GM18873 (cell line): ENCODE results near the gene NINL.
"Not testable (repeated sequence)": the region's sequence is repeated elsewhere in the genome, so short reads cannot be mapped to it uniquely, and the experiment has no call there.

Experiments
- ATAC-seq: cut with Tn5 transposase; IDR thresholded peaks from one replicate; pipeline ENCODE4 v1.9.1; 2021; ENCODE audit warnings: mild to moderate bottlenecking, moderate library complexity, moderate number of reproducible peaks; ENCODE audit not compliant: unreplicated experiment, low FRiP score

NINL gene

DNA sequence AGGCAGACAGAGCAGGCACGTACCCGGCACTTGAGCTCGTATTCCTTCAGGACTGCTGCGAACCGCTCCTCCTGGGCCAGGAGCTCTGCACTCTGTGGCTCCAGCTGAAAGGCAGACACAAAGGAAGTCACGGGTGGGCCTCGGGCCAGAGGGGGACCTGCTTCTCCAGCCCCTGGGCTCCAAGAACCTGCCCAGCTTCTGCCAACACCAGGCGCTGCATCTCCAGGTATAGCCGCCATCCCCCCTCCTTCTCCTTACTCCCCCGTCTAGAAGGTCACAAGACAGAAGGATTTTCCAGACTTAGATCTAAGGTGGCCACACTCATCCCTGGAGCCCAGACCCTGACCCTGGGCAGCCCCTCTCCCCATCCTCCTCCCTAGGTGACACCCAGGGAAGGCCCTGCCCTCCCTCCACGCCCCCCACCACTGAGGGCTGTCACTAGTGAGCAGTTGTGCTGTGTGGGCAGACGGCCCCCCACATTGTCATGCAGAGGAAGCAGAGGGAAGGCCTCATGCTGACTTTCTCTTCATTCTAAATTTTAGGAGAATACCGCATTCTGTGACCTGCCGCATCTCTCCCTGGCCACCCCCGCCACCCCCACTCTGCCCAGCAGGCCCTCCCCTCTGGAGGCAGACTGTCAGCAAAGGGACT is 96.0 kb downstream of the NINL start:
- no peak for ATAC-seq

DNA sequence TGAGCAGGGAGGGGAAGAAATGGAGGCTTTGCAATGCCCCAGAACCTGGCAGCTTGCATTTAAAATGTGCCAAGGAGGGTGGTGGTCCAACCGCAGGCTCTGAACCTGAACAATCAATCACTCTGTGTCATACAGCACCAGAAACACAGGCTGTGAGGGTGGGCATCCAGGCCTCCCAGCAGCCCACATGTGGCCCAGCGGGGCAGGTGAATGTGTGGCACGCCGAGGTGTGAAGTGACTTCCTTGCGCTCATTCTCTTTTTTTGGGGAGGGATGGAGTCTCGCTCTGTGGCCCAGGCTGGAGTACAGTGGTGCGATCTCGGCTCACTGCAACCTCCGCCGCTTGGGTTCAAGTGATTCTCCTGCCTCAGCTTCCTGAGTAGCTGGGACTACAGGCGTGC is 97.4 kb downstream of the NINL start:
- no peak for ATAC-seq

DNA sequence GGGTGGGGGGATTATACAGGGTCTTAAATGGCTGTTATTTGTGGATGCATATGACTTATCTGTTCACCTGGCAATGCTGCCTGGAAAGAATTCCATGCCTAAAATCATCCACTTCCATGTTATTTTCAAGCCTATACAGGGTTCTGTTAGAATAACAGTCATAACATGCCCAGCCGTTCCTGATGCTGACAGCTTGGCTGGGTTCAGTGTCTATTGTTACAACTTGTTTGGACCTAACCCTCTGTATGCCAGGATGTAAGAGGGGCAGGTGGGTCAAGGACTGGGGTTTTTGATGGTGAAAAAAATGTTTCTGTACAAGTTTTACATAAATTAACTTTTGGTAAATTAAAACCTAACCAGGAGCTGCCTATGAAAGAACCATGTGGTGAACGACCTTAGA is 98.0 kb downstream of the NINL start:
- ATAC-seq = no peak

DNA sequence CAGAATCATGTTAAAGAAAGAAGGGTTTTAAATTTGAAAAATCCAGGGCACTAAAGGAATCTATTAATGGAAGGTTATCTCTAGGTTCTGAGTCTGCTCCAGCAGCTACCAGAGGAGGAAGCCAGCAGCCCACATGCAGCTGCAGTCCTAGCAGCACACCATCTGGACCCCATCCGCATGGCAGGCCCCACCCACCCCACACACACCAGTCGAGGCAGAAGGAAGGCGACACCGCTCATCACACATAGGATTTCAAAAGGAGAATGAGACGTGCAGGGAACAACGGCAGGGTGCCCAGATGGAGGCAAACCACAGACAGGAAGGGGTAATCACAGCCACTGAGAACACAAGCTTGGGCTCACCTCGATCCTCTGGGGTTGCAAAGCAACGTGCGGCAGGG is 99.0 kb downstream of the NINL start:
- no peak for ATAC-seq

DNA sequence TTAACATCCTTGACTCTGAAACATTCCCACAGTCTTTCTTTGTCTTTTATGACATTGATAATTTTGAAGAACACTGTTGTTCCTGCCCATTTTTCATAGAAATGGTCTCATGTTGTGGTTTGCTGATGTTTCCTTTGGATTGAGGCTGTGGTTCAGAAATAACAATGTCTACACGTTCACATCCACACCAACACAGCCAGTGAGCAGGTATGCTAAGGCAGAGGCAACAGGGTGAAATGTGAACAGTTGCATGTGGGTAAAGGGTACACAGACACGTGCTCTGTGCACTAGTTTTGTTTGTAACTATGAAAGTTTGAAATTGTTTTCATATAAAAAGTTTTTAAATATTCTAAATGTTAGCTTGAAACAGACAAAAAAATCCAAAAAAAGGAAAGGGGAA is 99.5 kb downstream of the NINL start:
- ATAC-seq = no peak

DNA sequence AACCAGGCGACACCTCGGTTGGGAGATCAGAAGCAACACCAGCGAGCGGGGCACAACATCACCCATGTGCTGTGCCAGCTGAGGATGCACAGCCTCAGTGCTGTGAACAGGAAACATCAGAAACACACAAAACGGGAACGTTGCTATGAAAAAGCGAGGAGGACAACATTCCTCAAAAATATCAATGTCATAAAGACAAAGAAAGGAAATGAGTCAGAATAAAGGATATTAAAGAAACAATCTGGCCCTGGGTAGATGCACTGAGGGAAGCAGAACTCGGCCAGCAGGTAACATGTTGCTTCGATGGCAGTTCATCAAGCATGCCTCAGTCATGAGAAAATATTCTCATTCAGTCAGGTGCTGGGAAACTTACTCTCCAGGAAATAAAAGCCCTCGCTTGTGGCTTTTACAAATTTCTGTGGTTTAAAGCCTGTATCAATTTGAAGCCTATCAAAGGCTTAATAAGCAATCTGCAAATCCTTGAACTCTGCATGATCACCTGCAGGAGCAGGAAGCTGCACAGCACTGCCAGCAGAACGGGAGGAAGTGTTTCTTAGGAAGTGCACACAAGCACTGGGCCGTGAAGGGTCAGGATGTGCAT is 100.3 kb downstream of the NINL start:
- ATAC-seq = no peak

DNA sequence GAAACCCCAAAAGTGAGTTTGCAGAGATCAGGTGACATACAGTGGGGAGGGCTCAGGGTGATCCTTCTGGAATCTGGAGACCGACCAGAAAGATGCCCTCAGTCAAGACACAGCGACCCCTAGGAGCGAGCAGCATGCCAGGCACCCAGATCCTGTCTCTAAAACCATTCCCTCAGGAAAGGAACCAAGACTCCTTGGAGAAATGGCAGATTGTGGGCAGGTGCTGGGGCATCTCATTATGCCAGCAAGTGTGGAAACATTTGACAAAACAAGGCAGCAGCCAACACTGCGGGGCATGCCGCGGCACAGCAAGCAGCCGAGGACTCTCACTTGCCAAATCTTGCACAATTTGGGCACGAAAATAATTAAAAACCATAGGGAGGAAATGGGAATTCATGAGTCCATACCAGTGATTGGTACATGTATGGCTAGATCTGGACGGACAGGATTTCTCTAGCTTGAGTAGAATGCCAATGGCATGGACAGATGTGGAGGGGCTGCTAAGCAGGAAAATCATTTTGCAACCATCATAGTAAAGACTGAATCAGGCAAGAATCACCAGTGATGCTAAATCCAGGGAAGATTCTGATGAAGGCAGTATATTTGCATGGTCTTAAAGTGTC is 101.0 kb downstream of the NINL start:
- no peak for ATAC-seq

DNA sequence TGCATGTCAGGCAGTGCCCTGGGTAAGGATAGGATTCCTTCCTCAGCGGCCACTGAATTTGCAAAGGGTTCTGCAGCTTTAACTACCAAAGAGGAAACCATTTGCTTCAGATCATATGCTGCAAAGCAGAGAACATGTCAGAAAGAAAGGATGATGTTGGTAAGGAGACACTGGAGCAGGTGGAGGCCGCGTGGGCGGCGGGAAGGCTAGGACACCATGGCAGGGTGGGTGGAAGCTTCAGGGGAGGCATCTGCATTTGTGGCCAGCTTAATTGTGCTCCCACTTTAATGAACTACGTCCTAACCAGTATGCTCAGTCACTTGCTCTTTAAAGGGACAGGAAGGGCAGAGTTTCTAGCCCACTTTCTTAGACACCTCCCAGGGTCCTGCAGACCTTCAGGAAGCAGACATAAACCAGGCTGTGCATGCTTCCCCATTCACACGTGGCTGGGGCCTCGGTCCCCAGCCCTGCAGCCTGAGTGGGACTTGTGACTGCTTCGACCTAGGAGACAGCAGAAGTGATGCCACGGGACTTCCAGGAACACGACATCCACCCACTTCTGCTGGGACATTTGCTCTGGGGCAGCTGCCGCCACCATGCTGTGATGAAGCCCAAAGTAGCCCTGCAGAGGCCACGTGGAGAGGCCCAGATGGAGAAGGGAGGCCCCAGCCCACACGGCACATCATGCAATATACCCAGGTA is 101.7 kb downstream of the NINL start:
- ATAC-seq = no peak

DNA sequence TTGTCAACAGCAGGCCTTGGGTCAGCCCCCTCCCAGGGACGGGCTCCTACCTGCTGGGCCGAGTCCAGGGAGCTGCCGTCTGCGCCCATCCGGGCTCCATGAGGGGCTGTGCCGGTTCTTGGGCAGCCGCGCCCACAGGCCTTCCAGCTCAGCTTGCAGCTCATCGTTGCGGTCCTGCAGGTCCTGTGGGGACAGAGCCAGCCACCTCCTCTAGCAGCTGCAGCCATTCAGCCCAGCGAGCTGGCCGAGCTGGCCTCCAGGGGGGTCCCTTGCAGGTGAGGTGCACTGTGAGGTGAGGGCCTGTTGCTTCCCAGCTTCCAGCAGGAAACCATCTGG is 103.4 kb downstream of the NINL start:
- no peak for ATAC-seq

DNA sequence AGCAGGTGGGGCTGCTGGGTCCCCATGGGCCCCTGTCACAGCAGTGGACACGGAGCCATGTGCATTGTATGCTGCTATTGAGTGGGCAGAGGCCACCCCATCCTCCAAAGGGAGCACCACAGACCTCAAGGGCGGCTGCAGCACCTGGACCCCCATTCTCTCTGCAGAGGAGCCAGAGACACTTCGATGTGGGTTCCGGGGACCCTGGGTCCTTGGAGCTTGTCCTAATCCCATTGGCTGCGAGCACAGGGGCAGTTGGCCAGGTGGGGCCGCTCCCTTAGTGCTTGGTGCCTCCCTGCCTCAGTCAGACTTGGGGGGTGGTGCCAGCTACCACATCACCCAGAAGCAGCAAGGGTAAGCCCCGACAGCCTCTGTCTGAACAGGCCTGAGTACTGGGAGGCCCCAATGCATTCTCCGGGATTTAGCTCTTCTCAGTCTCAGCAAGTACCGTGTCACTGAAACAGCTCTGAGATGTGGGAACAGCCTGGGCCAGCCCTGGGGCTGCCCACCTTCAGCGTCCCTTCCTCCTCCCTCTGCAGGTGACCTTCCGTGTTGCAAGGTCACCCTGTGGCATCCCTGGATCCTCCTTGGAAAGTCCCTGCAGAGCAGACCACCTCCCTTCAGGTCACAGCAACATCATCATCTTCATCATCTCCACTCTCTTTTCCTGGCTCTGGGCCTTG is 104.0 kb downstream of the NINL start:
- no peak for ATAC-seq

DNA sequence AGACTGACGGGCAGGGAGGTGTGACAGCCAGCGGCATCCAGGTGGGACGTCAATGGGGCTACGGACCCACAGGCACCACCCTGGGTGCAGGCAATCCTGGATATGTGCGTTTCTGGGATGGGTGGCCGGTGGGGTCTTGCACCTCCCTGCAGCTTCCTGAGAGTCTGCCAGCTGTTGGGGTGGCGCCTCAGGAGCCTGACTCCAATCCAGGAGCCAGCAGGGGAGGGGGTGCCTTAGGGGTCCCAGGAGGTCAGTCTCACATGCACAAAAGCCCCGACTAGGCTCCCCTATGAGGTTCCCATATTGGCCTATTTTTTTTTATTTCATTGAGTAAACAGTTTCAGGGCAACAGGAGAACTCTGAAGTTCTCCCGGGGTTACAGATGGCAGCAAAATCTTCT is 104.5 kb downstream of the NINL start:
- no peak for ATAC-seq

DNA sequence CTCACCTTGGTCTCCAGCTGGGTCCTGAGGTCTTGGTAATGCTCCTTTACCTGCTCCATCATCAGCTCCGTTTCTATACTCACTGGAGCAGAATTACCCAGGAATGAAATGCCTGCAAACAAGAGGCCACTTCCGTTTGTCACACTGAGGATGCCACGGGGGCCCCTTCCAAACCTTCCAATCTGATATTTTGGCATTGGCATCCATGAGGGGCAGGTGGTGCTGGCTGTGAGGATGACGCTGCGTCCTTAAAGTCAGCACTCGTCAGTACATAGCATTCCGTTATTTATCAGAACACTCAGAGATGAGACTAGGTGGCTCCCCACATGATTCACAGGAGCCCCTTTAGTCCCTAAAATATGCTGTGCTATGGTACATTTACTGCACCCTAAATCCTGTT is 105.2 kb downstream of the NINL start:
- no peak for ATAC-seq

DNA sequence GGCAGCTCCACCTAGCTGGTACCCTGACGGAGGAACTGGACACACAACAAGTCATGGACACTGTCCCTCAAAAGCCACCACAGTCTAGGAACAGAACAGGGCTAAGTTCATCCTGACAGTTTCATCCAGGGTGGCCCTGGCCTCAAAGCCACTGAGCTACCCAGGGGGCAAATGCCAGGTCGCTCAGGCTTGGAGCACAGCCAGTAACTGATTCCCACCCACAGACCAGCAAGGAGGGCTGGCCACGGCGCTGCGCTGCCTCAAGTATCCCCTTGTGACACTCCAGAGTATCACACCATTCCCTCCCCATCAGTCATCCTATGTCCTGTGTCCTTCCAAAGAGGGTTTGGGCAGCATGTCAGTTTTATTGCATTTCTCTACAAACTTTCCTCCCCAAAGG is 105.7 kb downstream of the NINL start:
- ATAC-seq = no peak

DNA sequence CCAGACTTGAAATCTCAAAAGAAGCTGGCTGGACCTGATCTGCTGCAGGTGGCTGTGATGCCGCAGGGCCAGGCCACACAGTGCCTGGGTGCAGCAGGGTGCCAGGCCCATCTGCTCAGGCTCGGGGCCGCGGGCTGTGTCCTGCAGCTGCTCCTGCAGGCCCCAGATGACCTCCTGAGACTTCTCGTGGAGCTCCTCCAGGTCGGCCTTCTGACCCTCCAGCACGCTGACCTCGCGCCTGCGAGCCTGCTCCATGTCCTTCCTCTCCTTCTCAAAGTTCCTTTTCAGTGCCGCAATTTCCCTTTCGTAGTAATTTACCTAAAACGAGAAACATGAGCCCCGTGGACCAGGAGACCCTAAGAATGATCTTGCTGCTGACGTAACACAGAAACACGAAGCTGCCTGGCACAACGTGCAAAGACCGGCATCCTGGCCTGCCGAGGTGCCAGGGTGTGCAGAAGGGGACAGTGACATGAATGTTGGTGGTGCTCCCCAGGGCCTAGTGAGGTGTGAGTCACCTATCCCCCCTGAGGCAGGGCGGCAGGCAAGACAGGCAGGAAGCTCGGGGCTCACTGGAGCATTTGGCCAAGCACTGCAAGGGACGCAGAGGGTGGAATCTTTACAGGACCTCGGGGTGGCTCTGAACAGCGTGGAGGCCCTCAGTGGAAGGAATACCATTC is 106.3 kb downstream of the NINL start:
- ATAC-seq = no peak

DNA sequence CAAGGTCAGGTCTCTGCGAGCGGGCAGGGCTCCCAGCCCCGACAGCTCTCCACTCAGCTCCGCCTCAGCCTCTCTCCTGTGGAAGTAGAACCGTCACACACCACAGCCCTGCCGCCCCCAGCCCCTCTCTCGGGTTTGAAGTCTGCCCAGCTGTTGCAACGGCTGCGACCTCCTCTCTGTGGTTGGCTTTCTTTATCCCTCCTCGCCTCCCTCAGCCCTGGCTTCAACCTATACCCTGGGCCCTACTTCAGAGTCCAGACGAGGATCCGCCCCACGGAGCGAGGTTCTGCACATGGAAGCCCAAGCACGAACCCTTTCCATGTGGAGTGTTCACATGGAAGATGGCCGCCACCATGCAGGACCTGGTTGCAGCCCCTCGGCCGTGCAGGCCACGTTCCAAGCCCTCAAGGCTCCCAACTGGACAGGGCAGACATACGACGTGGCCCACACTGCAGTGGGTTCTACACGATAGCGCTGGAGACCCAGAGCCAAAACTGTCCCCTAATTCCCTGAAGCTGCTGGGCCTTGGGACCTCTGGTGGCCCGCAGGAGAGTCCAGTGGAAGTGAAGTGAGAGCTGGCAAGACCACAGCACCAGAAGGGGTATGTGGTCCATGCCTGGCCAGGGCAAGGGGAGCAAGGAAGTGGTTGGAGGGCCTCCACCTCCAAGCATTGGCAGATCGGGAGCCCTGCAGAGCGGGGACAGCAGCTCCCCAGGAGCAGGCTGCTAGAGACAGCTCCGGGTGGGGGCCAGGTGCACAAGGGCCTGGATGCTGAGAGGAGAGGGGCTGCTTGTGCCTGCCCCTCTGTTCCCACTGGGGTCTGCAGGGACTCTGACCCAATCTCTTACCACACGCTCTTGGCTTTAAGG is 108.1 kb downstream of the NINL start:
- no peak for ATAC-seq

DNA sequence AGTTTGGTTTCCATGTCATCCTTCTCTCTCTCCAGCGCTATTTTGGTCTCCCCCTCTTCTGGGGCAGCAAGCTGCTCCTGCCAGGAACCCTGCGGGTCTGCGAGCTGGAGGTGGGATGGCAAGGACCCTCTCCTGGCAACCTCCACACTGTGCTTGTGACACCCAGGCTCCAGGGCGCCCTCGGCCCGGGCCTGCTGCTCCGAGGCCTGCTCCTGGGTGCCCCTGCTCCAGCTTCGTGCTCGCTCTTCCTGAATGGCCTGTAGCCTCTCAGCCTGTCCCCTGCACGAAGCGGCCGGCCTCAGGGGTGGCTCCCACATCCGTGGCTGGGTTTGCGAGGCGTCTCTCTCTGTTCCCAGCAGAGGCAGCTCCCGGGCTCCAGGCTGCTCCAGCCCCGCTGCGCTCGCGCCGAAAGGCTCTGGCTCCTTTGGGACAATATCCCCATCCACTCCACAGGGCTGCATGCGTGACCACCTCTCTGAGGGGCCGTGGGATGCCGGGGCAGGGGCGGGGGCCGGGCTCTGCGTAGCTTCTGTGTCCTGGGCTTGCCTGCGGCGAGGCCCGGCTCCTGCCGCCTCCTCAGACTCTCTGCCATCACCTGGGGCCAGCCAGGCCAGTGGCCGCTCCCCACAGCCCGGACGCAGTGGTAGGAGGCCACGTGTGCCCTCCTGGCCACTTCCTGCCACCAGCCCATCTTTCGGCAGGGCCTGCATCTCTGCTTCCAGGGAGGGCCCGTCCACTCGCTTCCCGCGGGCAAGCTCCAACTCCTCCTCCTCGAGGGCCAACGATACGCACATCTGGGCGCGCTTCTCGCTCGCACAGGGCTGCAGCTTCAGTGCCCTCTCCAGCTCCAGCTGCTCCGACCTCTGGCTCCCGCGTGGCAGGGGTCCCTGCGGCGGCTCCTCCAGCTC is 109.0 kb downstream of the NINL start:
- no peak for ATAC-seq

DNA sequence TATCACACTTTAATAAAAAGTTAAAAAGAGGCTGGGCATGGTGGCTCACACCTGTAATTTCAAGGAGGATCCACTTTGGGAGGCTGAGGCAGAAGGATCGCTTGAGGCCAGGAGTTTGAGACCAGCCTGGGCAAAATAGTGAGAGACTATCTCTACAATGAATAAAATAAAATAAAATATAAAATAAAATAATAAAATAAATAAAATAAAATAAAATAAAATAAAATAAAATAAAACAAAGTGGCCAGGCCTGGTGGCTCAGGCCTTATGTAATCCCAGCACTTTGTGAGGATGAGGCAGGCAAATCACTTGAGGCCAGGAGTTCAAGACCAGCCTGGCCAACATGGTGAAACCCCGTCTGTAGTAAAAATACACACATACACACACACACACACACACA is 112.0 kb downstream of the NINL start:
- ATAC-seq = not testable (repeated sequence)

DNA sequence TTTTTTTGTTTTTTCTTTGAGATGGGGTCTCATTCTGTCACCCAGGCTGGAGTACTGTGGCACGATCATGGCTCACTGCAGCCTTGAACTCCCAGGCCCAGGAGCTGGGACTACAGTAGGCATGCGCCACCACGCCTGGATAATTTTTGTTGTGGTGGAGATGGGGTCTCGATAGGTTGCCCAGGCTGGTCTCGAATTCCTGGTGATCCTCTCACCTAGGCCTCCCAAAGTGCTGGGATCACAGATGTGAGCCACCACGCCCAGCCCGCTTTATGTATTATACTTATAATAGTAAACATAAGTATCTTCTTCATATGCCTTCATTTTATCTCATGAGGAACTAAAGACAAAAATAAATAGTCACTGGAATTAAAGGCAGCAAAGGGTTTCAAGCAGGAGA is 114.3 kb downstream of the NINL start:
- no peak for ATAC-seq

DNA sequence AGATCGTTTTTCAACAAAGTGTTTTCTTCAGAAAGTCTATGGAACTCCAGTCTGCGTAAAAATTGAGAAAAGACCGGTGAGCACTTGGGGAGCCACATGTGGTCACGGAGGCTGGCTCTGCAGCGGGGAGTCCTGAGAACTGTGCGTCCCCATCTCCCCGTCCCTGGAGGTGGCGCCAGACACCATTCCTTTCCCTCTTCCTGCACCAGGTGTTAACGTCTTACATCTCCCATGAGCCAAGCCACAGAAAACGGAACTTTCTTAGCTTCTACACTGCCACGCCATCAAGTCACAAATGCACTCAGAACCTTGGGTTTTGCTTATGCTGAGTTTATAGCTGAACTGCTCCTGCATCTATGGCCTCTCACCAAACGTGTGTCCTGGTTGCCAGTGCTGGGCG is 115.3 kb downstream of the NINL start:
- no peak for ATAC-seq
